Measurements from ENCODE around the gene CP.

DNA sequence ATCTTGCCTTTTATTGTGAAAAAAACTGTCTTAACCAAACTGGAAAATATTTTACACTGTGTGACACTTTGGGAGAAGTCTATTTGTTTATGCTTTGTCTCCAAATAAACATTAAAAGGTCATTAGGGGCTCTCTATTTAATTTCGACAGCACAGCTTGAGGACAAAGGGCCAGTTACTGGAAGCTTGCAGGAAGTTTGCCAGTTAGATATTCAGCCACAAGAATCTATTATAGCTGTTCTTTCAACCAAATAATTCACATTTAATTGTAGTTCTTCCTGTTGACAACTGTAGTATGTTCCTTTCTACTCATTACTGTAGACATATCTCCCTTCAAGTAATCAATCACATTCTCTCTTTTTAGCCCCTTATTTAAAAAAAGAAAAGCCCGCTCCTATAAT lies 6.1 kb downstream of the CP start:
- no peak for TF ChIP-seq CTCF (conservative IDR thresholded peaks at IDR 0.05)
- TF ChIP-seq EZH2 (IDR thresholded peaks at IDR 0.05; ENCODE audit: low read depth): no peak

Measured in PC-9 (cell line).